Skeletal muscle satellite cell (primary cell): Measurements from ENCODE around the gene MVD.
"Not testable (repeated sequence)": the region's sequence is repeated elsewhere in the genome, so short reads cannot be mapped to it uniquely, and the experiment has no call there.

Experiments
- H3K27me3 ChIP-seq: 2 replicates; pipeline ENCODE4 v1.7.0; 2013; ENCODE audit warnings: low read length; ENCODE audit not compliant: control insufficient read depth, insufficient read depth
- H3K36me3 ChIP-seq: 2 replicates; pipeline ENCODE4 v1.7.0; 2013; ENCODE audit warnings: mild to moderate bottlenecking, control low read depth, low read length; ENCODE audit not compliant: insufficient read depth
- H3K4me1 ChIP-seq: 2 replicates; pipeline ENCODE4 v1.7.0; 2013; ENCODE audit warnings: low read length; ENCODE audit not compliant: control insufficient read depth, insufficient read depth
- H3K4me2 ChIP-seq: 2 replicates; pipeline ENCODE4 v1.7.0; 2013; ENCODE audit warnings: mild to moderate bottlenecking, low read length
- H3K4me3 ChIP-seq: 2 replicates; pipeline ENCODE4 v1.7.0; 2013; ENCODE audit warnings: low read length
- H3K9ac ChIP-seq: 2 replicates; pipeline ENCODE4 v1.7.0; 2013; ENCODE audit warnings: mild to moderate bottlenecking, low read depth, low read length, moderate library complexity
- H3K9me3 ChIP-seq: replicated peaks from 2 replicates; pipeline ENCODE4 v1.7.0; 2013; ENCODE audit warnings: mild to moderate bottlenecking, control low read depth, low read length

Gene MVD

DNA sequence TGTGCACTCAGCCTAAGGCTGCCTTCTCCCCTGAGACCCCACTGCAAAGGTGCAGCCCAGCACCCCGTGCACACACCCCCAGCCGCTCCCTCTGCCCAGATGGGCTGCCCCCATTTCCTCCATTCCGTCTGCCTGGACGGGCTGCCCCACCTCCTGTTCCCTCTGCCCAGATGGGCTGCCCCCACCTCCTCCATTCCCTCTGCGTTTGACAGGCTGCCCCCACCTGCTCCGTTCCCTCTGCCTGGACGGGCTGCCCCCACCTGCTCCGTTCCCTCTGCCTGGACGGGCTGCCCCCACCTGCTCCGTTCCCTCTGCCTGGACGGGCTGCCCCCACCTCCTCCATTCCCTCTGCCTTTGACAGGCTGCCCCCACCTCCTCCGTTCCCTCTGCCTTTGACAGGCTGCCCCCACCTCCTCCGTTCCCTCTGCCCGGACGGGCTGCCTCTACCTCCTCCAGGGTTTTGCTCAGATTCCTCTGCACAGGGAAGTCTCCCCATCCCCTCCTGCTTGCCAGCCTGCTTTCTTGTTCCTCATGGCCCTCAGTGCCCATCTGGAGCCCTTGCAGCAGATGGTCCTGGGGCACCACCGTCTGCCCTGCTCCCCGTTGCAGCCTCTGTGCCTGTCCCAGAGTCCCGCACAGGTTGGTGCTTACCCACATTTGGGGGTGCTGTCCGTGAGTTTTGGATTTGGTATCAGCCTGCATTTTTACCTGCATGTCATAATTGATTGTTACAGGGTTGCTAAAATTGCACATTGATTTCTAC lies 47.9 kb downstream of the MVD start:
- Histone ChIP-seq H3K9me3 (no peaks in the 10 kb centered on the region), H3K4me1 (peaks cover 4% of the 10 kb centered on the region), H3K4me2 (no peak overlapping the region), H3K27me3 (no peaks in the 10 kb centered on the region), H3K36me3 (peaks cover 33% of the 10 kb centered on the region), H3K4me3 (no peak overlapping the region), H3K9ac (no peak overlapping the region)

DNA sequence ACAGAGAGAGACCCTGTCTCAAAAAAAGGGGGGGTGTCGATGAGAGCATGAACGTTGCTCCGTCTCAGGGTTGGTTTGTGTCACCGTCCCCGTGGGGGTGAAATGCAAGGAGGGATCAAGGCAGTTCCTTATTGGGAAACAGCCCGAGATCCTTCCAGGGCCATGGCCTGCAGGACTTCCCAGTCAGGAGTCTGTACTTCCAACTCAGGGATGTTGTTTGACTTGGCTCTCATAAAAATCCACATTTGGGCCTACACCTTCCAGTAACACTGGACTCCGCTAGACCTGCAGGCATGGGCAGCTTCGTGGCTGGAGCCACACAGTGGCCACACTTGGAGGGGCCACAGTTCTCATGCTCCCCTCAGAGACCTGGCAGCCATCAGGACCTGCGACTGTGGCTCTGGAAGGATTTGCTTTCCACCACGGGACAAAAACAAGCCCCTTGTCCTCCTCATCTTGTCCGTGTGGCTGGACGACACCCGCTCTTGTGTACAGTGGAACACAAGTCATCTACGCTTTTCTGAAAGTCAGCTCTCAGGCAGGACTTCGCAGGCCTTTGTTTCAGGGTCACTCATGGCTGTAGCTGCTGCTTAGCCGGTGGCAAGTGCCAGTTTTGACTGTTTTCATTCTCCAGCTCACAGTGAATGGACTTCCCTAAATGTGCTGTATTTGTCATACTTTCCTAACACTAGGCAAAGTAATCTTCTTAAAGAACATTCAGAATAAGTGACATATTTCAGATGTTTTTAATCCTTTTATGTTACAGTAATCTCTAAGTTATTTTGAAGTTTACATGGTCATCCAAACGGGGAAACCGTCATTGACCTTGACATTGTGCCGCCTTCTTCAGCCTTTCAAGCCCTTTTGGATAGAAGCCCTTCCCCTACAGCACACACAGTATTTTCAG lies 48.7 kb downstream of the MVD start:
- H3K36me3 ChIP-seq = peaks cover 28% of the 10 kb centered on the region
- H3K27me3 ChIP-seq = no peaks in the 10 kb centered on the region
- H3K4me1 ChIP-seq = peaks cover 4% of the 10 kb centered on the region
- H3K9ac ChIP-seq = no peak overlapping the region
- H3K9me3 ChIP-seq = no peaks in the 10 kb centered on the region
- H3K4me2 ChIP-seq = no peak overlapping the region
- no peak overlapping the region for H3K4me3 ChIP-seq

DNA sequence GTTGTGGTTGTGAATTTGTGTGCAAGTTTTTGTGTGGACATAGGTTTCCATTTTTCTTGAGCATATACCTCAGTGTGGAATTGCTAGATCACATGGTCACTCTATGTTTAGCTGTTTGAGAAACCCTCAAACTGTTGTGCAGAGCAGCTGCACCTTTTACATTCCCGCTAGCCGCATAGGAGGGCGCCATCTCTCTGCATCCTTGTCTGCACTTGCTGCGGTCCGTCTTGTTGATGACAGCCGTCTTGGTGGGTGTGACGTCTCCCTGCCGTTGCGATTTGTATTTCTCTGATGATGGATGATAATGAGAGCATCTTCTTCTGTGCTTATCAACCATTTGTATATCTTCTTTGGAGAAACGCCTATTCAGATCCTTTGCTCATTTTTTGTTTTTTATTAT lies 49.6 kb downstream of the MVD start:
- Histone ChIP-seq H3K9me3 (no peaks in the 10 kb centered on the region), H3K4me3 (no peak overlapping the region), H3K4me2 (no peak overlapping the region), H3K27me3 (no peaks in the 10 kb centered on the region), H3K9ac (no peak overlapping the region), H3K4me1 (peaks cover 4% of the 10 kb centered on the region), H3K36me3 (peaks cover 26% of the 10 kb centered on the region)

DNA sequence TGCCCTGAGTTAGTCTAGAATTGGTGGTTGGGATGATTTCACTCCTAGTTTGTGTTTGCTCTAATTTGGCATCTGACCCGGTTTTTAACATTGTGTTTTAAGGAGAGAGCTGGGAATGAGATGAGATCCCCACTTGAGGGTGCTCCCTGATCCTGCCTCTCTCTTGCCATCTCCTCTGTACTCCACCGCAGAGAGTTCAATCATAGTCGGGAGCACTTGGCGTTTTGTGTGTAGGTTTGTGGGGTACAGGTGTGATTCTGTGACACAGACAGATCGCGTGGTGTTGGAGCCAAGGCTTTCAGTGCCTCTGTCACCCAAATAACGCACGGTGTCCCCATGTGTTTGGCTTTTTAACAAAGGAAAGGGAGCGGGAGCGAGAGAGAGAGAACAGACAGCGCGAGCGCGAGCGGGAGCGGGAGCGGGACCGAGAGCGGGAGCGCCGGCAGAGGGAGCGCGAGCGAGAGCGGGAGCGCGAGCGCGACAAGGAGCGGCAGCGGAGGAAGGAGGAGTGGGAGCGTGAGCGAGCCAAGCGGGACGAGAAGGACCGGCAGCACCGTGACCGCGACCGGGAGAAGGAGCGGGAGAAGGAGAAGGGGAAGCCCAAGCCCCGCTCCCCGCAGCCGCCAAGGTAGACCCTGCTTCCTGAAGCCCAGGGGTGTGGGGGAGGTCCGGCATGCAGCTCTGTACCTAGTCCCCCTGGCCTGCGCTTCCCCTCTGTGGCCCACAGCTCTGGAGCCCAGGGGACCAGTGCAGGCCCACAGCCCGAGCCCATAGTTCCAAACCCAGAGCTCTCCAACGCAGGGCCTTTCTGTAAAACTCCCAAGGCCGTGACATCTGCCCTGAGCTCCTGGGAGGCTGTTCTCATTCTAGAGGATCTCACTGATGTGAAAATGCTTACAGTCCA lies 51.7 kb downstream of the MVD start:
- Histone ChIP-seq H3K4me3 (no peak overlapping the region), H3K9ac (no peak overlapping the region), H3K36me3 (peaks cover 29% of the 10 kb centered on the region), H3K9me3 (no peaks in the 10 kb centered on the region), H3K27me3 (no peaks in the 10 kb centered on the region), H3K4me1 (peaks cover 4% of the 10 kb centered on the region), H3K4me2 (no peak overlapping the region)

DNA sequence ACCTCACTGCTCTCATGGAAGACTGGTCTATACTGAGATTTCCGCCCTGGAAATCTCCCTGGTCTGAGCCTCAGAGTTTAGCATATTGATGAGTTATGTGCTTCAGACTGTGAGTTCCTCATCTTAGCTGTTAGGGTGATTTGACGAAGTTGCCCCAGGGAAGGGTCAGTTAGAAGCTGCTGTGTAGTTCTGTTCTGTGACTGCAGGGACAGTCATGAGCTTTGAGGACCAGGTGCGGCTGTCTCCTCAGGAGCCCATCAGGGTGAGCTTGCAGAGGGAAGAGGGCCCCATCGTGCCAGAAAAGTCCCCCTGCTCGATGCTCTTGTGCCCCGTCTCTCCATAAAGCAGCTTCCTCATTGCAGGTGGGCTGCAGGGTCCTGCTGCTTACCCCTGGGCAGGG lies 52.8 kb downstream of the MVD start:
- no peaks in the 10 kb centered on the region for H3K27me3 ChIP-seq
- H3K36me3 ChIP-seq = peaks cover 35% of the 10 kb centered on the region
- no peak overlapping the region for H3K4me3 ChIP-seq
- H3K9me3 ChIP-seq = no peaks in the 10 kb centered on the region
- H3K4me2 ChIP-seq = no peak overlapping the region
- peaks cover 4% of the 10 kb centered on the region for H3K4me1 ChIP-seq
- no peak overlapping the region for H3K9ac ChIP-seq

DNA sequence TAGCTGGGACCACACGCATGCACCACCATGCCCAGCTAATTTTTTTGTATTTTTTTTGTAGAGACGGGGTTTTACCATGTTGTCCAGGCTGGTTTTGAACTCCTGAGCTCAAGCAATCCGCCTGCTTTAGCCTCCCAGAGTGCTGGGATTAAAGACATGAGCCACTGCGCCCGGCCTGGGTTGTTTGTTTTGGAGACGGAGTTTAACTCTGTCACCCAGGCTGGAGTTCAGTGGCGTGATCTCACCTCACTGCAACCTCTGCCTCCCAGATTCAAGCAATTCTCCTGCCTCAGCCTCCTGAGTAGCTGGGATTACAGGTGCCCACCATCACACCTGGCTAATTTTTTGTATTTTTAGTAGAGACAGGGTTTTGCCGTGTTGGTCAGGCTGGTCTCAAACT lies 53.5 kb downstream of the MVD start:
- H3K9ac ChIP-seq, H3K4me3 ChIP-seq, H3K4me1 ChIP-seq, H3K9me3 ChIP-seq, H3K27me3 ChIP-seq, H3K4me2 ChIP-seq: not testable (repeated sequence)
- H3K36me3 ChIP-seq = peaks cover 38% of the 10 kb centered on the region

DNA sequence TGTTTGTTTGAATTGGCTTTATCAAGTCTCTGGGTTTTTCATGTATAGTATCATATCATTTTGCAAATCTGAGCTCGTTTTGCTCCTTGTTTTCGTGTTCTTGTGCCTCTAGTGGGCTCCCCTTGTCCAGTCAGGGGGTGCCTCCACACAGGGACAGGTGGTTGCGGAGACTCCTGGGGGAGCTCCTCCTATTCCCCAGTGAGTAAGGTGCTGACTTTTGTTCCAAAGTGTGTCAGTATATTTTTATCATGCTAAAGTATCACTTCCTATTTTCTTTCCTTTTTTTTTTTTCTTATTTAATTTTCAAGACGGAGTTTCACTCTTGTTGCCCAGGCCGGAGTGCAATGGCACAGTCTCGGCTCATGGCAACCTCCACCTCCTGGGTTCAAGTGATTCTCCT lies 54.8 kb downstream of the MVD start:
- Histone ChIP-seq H3K36me3 (peaks cover 42% of the 10 kb centered on the region), H3K9me3 (no peaks in the 10 kb centered on the region), H3K4me1 (no peaks in the 10 kb centered on the region), H3K4me2 (no peak overlapping the region), H3K9ac (no peak overlapping the region), H3K27me3 (no peaks in the 10 kb centered on the region), H3K4me3 (no peak overlapping the region)

DNA sequence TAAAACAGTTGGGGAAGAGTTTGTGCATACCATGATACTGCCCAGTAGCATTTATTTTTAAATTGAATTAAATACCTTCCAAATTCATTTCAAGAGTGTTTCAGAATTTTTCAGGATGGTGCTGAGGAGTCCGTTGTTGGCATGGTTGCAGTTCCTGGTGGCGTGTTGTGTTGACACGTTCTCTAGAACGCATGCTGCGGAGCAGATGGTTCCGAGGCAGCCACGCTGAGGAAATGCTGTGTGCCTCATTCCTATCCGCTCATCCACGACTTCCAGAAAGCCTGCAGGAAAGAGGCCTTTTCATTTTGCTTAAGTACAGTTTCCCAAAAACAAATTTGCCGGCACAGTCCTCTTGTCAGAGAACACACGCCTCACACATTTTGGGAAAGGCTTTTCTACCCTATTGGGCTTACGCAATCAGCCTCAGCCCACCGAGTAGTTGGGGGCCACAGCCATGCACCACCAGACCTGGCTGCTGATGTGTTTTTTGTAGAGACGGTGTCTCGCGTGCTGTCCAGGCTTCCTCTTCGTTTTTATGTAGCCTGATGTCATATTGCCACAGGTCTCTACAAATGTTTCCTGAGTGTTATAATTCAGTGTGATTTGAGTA lies 56.6 kb downstream of the MVD start:
- Histone ChIP-seq H3K36me3 (peaks cover 43% of the 10 kb centered on the region), H3K4me3 (no peak overlapping the region), H3K9me3 (no peaks in the 10 kb centered on the region), H3K27me3 (no peaks in the 10 kb centered on the region), H3K4me1 (no peaks in the 10 kb centered on the region), H3K9ac (no peak overlapping the region), H3K4me2 (no peak overlapping the region)

DNA sequence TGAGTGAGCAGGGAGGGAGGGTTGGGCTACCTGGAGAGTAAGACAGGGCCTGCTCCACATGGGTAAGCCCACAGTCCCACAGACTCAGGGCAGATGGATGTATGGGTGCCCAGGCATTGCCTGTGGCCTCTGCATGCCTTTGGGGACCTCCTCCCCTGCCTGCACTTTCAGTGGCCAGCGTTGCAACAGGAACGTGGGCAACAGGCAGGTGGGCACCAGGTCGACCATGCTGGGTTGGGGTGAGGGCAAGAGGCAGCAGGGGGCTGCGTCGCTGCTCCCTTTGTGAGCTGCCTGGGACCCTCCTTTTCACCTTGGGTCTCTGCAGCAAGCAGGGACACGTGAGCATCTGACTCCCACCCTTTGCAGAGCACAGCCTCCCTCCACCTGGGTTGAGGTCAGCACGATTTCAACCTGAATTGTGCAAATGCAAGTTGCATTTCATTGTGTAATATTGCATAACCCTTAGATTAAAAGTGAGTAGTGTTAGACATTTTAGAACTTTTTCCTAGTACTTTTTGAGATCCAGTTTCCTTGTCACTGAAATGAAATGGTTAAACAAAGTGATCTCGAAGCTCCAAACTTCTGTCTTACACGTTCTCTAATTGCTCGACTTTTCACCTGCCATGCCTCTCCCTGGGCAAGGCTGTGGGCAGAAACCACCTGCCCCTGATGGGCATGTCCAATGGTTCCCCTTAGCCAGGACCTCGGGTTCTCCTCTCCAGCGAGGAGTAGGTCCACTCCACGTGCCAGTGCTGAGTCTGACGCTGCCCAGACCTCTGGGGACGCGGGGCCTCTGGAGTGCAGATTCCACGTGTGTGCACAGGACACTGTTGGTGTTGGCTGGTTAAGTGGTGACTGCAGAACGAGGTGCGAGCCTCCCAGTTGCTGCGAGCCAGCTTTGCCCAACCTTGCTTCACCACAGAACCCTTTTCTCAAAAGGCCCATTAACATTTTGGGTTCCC lies 57.4 kb downstream of the MVD start:
- Histone ChIP-seq H3K4me3 (no peak overlapping the region), H3K36me3 (peaks cover 43% of the 10 kb centered on the region), H3K9ac (no peak overlapping the region), H3K9me3 (no peaks in the 10 kb centered on the region), H3K27me3 (no peaks in the 10 kb centered on the region), H3K4me2 (no peak overlapping the region), H3K4me1 (no peaks in the 10 kb centered on the region)

DNA sequence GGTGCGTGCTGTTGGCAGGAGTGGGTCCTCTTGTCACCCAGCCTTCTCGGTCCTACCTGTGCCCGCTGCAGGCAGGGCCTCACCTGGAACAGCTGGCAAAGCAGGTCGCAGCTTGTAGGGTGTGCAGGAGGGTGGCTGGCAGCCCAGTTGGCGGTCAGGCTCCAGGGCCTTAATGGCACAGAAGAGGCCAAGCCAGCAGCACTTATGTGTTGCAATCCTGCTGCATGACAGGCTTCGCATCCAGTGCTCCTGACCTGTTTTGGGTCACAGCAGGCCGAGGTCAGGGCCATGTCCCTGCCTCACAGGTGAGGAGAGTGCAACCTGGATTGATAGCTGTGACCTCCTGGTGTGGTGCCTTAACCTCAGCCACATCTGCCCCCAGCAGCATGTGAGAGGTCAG lies 60.8 kb downstream of the MVD start:
- H3K27me3 ChIP-seq = no peaks in the 10 kb centered on the region
- H3K9me3 ChIP-seq = no peaks in the 10 kb centered on the region
- H3K4me3 ChIP-seq = no peak overlapping the region
- H3K4me1 ChIP-seq = no peaks in the 10 kb centered on the region
- no peak overlapping the region for H3K4me2 ChIP-seq
- H3K36me3 ChIP-seq = peaks cover 57% of the 10 kb centered on the region
- no peak overlapping the region for H3K9ac ChIP-seq
